GM12878 (cell line): ENCODE measurements around the gene PFN3. TPM values are rescaled to one million over a fixed set of nuclear protein-coding genes. Genes with fewer than 3 reads are reported as not detected.

Source experiments
- CBFB ChIP-seq: IDR thresholded peaks from 2 replicates; pipeline ENCODE4 v1.6.1; 2016; ENCODE audit warnings: antibody characterized with exemption, low read depth
- DPF2 ChIP-seq: fragments of 450-650 bp; IDR thresholded peaks from 2 replicates; pipeline ENCODE4 v1.6.1; 2017; ENCODE audit warnings: mild to moderate bottlenecking
- HDGF ChIP-seq: fragments of 450-650 bp; IDR thresholded peaks from 2 replicates; pipeline ENCODE4 v1.6.1; 2016; ENCODE audit warnings: antibody characterized with exemption
- MTA3 ChIP-seq: IDR thresholded peaks from 2 replicates; pipeline ENCODE4 v1.6.1; 2012; ENCODE audit warnings: low read length, inconsistent platforms, borderline replicate concordance
- MYB ChIP-seq: fragments of 150-350 bp; IDR thresholded peaks from 2 replicates; pipeline ENCODE4 v1.6.1; 2014; ENCODE audit warnings: mild to moderate bottlenecking, low read depth, low read length, borderline replicate concordance
- PKNOX1 ChIP-seq: fragments of 450-650 bp; IDR thresholded peaks from 2 replicates; pipeline ENCODE4 v1.6.1; 2016; ENCODE audit warnings: mild to moderate bottlenecking
- SIN3A ChIP-seq: IDR thresholded peaks from 2 replicates; pipeline ENCODE4 v1.6.1; 2012; ENCODE audit warnings: low read depth, low read length, improper control_type of control experiment
- SIX5 ChIP-seq: IDR thresholded peaks from 2 replicates; pipeline ENCODE4 v1.6.1; 2011; ENCODE audit warnings: mild to moderate bottlenecking, low read depth, low read length, moderate library complexity; ENCODE audit not compliant: severe bottlenecking
- SP1 ChIP-seq: IDR thresholded peaks from one replicate; pipeline ENCODE4 v1.6.1; 2011; ENCODE audit warnings: low read depth, low read length
- TCF12 ChIP-seq: IDR thresholded peaks from 2 replicates; pipeline ENCODE4 v1.6.1; 2011; ENCODE audit warnings: low read depth, mild to moderate bottlenecking, low read length
- TCF3 ChIP-seq: IDR thresholded peaks from 2 replicates; pipeline ENCODE4 v1.6.1; 2012; ENCODE audit warnings: low read depth, mild to moderate bottlenecking, low read length, borderline replicate concordance; ENCODE audit not compliant: insufficient read depth
- ZBTB4 ChIP-seq: fragments of 450-650 bp; formaldehyde crosslinking; IDR thresholded peaks from 2 replicates; pipeline ENCODE4 v1.4.0; 2022; ENCODE audit warnings: mild to moderate bottlenecking, moderate library complexity
- ZBTB40 ChIP-seq: fragments of 450-650 bp; IDR thresholded peaks from 2 replicates; pipeline ENCODE4 v1.6.1; 2016; ENCODE audit warnings: mild to moderate bottlenecking, moderate library complexity, borderline replicate concordance
- ZNF24 ChIP-seq: fragments of 450-650 bp; IDR thresholded peaks from 2 replicates; pipeline ENCODE4 v1.6.1; 2017; ENCODE audit warnings: antibody characterized with exemption, mild to moderate bottlenecking
- polyA plus RNA-seq, 11 experiments: library from polyadenylated mRNA; depleted of rRNA in 4 of 11; unstranded in 6 of 11; stranded (reverse) in 5 of 11; fragments of >200 nt; fragmentation: Nextera tagmentation in 4 of 11; fragmentation: Illumina TruSeq in 1 of 11; extraction: Ambion mirVana in 4 of 11; extraction: Trizol in 1 of 11; gene quantifications; 1 replicate in 1 of 11; 2 replicates in 10 of 11; pipeline versions ENCODE4 v1.2.1 to v1.2.3, GENCODE V29; 2011 to 2016; ENCODE audit warnings: inconsistent platforms in 2 of 11, missing spikeins in 2 of 11, low read depth in 1 of 11
- total RNA-seq, 4 experiments: library from RNA; depleted of rRNA in 3 of 4; stranded (reverse); fragments of >200 nt in 3 of 4; fragmentation: Illumina TruSeq in 1 of 4; extraction: Trizol in 1 of 4; gene quantifications; 2 replicates each; pipeline versions ENCODE4 v1.2.1 to v1.2.3, GENCODE V29; 2013 to 2021

Gene PFN3
- total and polyA plus RNA-seq, 10 of the 15 experiments (the other 5 are each of a cell fraction or from before 2014, with no cell fraction given), result not detected

- TF ChIP-seq TCF3 (0 out of 2 replicates have a peak, but pooled peaks have one; percentile 42), MTA3 (no peak), ZBTB4 (CRISPR knock-in tag) (no peak), HDGF (peak; percentile 99; the same call in 1 of the 2 replicates), TCF12 (no peak), MYB (no peak), ZBTB40 (no peak), SIN3A (no peak), ZNF24 (peak; percentile 68; the same call in 1 of the 2 replicates), DPF2 (peak; percentile 64; the same call in 1 of the 2 replicates), SIX5 (no peak), CBFB (0 out of 2 replicates have a peak, but pooled peaks have one; percentile 13), SP1 (peak; percentile 63), PKNOX1 (no peak; the same call in 1 of the 2 replicates)
These were observed 29.0 kb upstream of the PFN3 start (continued) for GRCh38 chr5:177429248-177430040.
